ENCODE results near the gene ANKRD13B.
A peak's percentile ranks its signal among the peaks of the same experiment; 100 is the strongest.

Gene ANKRD13B

DNA sequence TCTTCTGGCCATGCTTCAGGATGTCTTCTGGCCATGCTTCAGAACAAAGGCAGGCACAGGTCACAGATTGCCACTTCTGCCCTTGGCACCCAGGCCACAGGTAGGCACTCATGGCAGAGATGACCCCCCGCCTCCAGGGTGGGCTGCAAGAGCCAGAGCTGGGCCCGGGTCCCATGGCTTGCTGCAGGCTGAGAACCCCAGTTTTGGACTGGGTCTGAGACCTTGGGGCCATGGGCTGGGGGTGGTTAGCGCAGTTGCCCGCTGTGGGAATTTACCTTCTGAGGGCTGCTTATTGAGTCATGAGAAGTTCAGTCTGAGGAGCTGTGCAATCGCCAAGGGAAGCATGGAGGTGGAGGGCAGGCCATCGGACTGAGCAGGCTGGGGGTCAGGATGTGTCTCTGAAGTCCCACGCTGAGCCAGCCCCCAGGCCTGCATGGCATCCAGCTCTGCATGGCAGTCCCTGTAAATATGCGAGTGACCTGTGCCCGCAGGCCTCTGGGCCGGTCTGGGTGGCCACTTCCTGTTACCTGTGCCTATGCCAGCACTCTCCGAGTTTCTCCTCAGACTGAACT is 1.7 kb downstream of the ANKRD13B start:
- no peak for DNase-seq (ENCODE audit: low spot score)

DNA sequence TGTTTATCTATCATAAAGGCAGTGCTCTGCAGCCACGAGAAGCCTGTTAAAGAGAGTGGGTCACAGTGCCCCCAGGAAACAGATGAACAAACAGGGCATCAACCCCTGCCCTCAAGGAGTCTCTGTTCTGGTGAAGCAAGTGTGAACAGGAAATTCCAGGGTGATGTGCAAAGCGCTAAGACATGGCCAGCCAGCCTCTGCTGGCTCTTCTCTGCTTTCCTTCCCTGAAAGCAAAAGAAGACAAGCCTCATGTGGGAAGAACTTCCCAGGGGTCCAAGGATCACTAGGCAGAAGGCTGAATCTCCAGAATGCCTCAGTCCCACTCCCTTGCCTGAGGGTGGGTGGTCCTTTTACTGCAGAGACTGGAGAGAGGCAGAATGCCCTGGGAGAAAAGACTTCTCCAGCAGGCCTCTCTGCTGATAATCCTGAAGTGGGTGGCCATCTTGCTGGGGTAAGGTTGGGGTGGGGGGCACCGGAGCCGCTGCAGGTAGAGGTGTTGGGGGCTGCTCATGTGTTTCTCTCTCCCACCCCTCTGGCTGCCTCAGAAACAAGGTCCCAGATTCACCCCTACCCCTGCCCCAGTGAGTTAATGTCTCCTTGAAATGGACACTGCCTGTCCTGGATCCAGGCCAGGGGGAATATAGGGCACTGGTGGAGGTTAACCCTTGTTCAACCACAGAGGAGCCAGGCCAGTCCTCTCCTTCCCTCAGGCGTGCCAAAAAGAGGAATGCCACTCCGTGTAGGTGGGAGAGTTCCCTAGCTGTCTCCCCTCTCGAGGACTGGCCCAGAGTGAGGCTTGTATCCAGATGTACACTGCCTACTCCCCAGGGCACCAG is 2.4 kb downstream of the ANKRD13B start:
- DNase-seq (ENCODE audit: low spot score), result no peak

DNA sequence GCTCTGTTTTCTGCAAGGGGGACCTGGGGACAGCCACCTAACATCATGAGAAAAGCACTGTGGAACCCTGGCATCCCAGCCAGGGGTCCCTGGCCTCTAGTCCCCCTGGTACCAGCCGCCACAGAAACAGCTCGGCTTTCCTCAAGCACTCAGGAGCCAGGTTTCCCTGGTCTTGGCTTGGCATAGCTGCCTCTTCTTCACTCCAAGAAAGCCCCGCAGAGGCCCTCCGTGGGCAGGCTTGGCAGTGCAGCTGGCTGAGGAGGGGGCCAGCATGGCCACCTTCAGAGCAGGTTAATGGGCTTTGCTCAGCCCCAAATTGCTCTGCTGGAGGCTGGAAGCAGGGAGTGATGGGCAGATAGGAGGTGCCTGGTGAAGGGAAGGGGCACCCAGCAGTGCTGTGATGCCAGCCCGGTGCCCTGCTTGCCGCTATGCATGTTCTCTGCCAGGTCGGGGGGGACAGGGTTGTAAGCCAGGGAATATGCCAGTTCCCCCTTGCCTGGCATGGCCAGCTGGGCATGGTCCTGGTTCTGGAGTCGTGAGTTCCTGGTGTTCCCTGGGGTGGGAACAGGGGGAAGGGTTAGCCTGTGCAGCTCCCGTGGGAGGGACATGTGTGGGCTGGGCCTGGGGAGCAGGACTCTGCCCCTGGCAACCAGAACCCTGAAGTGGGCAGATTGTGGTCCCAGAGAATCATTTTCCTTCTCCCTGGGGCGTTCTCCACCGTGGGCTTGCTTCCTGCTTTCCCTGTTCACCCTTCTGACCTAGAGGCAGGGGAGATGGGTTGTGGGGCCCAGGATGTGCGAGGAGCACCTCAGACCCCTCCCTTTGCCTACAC is 3.2 kb downstream of the ANKRD13B start:
- DNase-seq (ENCODE audit: low spot score), result no peak

DNA sequence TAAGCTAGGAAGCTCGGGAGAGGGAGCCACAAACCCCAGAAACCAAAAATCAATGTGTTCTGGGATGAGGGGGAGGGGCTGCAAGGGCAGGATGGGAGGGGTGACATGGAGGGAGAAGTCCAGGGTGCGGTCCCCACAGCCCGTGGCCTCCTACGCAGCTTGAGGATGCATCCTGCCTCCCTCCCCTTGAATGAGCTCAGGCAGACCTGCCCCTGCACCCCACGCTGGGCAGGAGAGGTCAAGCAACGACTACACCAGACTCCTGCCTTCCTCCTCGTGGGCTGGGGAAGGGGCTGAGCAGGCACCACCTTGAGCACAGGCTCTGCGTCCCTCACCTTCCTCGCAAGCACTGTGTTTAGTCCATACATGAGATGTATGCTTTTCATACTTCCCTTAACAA is 3.9 kb downstream of the ANKRD13B start:
- no peak for DNase-seq (ENCODE audit: low spot score)

DNA sequence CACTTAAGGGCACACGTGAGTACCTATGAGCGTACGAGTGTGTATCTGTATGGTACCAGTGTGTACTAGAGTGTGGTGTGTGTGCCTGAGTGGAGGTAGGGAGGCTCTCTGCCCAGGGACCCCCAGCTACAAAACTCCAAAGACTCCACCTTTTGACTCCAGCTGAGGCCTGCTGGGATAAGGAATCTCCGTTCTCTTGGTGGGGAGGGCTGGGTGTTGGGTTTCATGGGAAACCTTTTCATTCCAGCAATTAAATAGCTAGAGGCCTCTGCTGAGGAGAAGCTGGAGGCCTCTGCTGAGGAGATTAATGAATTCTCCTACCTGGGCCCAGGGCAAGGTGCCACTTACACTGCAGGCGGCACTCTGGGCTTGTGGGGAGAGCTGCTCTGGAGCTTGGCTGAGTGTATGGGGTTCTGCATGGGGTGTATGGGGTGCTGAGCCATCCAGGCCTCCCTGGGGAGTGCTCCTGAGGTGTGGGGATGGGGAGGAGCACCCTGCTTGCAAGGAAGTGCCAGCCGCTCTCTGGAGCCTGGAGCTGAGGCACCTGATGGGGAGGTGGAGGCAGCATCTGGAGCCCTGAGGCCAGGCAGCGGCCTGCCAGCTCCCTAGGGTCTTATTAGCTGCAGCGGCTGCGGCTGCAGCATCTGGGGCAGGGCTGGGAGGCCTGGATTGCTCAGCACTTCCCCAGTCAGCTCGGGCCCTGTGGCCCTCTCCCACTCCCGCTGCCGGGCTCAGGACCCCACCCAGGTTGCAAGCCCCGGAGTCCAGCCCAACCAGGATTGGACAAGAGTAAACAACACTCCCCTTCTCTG is 4.6 kb downstream of the ANKRD13B start:
- no peak for DNase-seq (ENCODE audit: low spot score)

DNA sequence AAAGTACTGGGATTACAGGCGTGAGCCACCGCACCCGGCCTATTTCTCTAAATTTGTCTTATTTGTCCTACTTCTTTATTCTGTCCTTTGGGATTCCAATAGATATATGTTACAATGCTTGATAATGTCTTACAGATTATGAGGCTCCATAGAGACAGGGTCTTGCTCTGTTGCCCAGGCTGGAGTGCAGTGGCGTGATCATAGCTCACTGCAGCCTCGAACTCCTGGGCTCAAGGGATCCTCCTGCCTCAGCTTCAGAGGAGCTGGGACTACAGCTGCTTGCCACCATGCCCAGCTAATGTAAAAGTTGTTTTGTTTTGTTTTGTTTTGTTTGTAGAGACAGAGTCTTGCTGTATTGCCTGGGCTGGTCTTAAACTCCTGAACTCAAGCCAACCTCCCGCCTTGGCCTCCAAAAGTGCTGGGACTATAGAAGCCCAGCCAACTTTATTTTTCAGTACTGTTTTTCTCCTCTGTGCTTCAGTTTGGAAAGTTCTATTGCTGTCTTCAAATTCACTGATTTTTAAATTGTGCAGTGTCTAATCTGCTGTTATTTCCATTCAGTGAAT is 10.3 kb downstream of the ANKRD13B start:
- DNase-seq (ENCODE audit: low spot score), result no peak

DNA sequence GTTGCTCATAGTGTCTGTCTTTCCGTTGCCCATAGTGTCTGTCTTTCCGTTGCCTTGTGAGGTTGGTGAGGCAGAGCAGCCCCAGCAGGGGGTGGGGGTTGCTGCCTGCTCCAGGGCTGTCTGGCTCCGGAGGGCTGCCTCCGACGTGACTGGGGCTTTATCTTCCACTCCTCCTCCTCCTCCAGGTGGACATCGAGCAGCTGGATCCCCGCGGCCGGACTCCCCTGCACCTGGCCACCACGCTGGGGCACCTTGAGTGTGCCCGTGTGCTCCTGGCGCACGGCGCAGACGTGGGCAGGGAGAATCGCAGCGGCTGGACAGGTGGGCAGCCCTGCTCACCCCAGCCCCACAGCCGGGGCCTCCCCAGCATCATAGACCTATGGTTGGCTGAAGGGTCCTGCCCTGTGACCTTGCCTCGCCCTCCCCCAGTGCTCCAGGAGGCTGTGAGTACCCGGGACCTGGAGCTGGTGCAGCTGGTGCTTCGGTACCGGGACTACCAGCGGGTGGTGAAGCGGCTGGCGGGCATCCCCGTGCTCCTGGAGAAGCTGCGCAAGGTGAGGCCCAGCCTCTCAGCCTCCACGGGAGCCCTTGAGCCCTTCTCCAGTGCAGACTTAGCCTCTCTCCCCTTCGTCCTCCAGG is 14.7 kb downstream of the ANKRD13B start:
- DNase-seq (ENCODE audit: low spot score), result no peak

DNA sequence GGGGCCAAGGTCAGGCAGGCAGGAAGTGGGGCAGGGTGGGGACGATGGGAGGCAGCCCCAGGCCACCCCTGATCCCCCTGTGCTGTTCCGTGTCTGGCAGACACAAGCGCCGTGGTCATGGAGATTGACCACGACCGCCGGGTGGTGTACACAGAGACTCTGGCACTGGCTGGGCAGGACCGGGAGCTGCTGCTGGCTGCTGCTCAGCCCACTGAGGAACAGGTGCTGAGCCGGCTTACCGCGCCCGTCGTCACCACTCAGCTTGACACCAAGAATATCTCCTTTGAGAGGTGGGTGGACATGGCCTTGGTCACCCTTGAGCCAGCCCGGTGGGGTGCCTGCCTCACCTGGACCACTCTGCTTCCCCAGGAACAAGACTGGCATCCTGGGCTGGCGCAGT is 16.1 kb downstream of the ANKRD13B start:
- DNase-seq (ENCODE audit: low spot score), result no peak

DNA sequence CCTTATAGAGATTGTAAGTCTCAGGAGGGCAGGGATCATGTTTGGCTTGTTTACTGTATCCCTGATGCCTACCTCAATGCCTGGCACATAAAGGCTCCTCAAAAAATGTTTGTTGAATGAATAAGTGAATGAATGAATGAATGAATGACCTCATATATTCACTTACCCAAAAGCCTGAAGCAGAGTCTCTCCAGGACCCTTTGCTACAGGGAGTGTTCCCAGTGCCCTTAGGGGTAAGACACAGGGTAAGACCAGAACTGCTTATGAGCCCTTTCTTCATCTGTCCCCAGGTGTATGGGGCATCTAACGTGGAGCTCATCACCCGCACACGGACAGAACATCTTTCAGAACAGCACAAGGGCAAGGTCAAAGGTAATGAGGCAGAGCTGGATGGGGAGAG is 17.5 kb downstream of the ANKRD13B start:
- DNase-seq (ENCODE audit: low spot score), result no peak

DNA sequence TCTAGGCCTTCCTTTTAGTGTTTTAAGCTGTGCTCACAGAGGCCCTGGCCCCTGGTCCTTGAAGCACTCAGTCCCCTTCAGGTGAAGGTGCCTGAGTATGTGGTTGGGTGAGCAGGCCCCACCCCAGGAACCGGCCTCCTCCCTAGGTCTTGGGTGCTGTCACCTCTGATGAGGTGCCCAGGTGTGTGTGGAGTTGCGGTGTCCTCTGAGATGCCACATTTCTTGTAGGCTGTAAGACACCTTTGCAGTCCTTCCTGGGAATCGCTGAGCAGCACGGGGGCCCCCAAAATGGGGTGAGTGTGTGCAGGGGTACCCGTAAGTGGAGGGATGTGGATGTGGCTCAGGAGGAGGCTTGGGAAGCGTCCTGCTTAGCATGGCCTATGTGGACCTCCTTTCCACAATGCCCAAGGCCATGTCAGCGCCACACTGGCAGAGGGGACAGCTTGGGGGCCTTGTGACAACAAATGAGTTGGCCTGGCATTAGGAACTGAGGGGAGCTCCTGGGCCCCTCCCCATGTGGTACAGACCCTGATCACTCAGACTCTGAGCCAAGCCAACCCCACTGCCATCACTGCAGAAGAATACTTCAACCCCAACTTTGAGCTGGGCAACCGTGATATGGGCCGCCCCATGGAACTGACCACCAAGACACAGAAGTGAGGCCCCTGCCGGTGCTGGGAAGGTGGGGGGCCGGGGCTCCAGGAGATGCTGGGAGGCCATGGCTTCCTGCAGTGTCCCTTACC is 18.6 kb downstream of the ANKRD13B start:
- DNase-seq (ENCODE audit: low spot score), result no peak

DNA sequence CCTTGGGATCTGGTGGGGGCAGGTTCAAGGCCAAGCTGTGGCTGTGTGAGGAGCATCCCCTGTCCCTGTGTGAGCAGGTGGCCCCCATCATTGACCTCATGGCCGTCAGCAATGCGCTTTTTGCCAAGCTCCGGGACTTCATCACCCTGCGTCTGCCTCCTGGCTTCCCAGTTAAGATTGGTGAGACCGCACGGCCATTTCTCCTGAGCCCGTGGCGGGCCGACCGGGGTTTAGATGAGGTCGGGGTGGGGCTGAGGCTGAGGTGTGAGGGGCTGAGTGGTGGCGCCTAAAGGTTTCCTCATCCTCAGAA is 19.1 kb downstream of the ANKRD13B start:
- no peak for DNase-seq (ENCODE audit: low spot score)

DNA sequence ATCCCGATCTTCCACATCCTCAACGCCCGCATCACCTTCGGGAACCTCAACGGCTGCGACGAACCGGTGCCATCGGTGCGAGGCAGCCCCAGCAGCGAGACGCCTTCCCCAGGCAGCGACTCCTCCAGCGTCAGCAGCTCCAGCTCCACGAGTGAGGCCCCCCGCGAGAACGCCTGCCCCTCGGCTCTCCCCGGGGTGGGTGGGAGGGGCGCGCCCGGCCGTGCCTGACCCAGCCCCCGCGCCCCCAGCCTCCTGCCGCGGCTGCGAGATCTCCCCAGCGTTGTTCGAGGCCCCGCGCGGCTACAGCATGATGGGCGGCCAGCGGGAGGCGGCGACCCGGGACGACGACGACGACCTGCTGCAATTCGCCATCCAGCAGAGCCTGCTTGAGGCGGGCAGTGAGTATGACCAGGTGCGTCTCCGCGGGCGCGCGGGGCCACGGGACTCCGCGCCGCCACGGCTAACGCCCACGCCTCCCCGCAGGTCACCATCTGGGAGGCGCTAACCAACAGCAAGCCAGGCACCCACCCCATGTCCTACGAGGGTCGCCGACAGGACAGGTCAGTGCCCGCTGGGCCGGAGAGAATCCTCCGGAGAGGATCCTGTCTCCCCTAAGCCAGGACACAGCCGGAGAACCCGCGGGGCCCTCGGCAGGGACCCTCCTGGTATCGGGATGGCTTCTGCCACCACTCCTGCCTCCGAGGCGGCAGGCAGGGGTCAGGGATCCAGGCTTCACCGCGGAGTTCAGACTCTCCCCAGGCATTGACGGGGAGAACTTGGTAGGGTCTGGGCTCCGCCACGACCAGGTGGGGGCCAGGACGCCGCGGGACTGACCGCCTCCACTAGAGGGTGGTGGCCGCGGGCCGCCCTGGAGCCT is 19.7 kb downstream of the ANKRD13B start:
- DNase-seq (ENCODE audit: low spot score), result no peak

DNA sequence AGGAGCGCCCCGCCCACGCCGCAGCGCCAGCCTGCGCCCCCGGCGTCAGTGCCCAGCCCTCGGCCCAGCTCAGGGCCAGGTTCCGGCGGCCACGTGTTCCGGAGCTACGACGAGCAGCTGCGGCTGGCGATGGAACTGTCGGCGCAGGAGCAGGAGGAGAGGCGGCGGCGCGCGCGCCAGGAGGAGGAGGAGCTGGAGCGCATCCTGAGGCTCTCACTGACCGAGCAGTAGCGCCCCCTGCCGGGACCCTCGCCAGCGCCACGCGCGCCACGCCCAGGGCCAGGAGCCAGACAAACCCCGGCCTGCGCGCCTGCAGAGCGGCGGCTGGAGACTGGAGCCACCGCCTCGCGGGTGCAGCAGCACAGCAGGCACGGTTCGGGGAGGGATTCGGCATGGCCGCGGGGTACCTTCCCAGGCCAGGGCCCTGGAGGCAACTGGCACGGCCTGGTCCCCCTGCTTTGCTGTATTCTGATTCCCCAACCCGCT is 20.5 kb downstream of the ANKRD13B start:
- peak; percentile 78 for DNase-seq (ENCODE audit: low spot score)

DNA sequence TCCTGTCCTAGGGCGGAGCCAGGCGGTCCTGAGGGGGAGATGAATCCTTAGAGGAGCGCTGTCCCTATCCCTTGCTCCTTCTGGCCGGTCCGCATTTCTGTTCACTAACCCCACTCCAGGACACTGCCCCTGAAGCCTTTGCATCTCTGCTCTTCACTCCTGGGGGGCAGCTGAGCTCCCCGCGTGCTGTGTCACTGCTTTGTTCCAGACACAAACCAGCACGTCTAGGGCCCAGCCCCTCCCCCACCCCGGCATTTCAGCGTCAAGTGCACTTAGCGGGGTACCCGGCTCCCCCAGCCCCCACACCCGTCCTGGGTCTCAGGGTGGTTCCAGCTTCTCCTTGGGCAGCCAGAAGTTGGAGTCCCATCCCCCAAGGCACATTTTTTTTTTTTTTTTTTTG is 20.9 kb downstream of the ANKRD13B start:
- DNase-seq (ENCODE audit: low spot score), result no peak

DNA sequence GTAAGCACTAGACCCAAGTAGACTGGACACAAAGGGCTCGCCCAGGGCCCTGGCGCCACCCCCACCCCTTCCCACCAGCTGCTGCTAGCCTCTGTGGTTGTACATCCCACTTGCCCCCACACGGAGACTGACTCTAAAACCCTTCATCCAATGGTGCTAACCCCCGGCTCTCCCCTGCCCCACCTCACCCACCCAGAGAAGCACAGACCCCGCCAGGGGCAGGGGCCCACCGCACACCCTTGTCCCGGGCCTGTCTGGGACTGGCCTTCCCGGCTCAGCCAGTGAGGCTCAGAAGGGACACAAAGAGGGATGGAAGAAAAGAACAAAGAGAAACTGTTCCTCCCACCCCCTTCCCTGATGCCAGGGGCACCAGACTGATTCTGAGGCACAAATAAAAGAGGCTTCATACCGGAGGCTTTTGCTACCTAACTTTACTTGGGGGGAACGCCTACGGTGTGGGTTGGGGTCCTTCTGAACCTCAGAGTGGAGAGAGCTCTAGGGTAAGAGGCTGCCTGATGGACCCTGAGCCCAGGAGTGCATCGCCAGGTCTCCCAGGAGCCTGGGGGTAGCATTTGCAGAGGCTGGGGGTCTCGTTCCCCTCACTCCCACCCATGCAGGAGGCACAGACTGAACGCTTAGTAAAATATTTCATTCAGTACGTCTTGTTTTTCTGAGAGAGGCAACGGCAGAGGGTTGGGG is 21.6 kb downstream of the ANKRD13B start:
- no peak for DNase-seq (ENCODE audit: low spot score)

DNA sequence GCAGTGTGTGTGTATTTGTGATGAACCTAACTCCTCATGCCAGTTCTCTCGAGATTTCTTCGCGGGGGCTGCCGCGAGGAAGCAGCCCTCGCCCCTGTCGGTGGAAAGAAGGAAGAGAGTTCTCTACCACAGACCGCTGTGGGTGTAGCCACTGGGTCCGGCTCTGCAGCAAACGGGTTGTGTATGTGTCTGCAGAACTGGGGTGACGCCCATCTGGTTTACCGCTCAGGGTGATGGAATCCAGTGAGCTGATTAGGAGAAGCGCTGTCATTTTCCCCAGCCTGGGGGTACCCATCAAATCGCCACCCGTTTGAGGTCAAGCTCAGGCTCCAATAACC is 22.1 kb downstream of the ANKRD13B start:
- DNase-seq (ENCODE audit: low spot score), result no peak

DNA sequence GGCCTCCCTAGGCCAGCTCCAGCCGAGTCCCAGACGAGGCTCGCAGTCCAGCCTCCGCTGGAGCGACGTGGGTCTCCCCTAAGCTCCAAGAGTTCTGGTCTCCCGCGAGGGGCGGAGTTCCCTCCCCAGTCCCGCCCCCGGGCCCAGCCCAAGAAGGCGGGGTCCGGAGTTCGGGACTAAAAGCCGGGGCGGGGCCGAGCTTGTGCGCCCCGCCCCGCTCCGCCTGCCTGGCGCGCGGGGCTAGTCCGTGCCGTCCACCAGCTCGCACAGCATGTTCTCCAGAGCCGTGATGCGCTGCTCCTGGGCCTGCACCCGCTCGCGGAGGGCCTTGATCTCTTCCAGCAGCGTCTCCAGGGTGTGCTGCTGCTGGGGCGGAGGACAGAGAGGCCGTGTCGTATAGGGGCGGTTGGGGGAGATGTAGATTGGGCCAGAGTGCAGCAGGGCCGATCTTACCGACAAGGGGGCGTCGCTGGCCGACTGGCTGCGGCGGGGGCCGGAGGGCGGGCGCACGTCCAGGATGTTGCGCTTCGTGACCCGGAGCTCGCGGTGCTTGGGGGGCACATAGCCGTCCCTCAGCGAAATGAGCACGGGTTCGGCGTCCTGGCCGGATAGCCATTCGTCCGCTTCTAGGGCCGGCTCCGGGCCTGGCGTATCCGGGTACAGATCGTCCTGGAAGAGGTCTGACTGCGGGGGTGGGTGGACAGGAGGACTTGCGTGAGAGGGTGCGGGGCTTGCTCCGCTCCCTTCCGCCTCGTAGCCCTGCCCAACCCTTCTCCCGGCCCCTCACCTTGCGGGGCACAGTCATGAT is 22.8 kb downstream of the ANKRD13B start:
- peak; percentile 93 for DNase-seq (ENCODE audit: low spot score)

Data from AG08395 (cell line).